Osteocyte (in vitro differentiated cells): ENCODE results near the gene SBF2. TPM values are rescaled to one million over a fixed set of nuclear protein-coding genes. Genes with fewer than 3 reads are reported as not detected.

Source experiments
- DNase-seq: peaks from one replicate; pipeline ENCODE4 v3.0.0; 2021; ENCODE audit warnings: mixed read lengths; ENCODE audit not compliant: unreplicated experiment; ENCODE audit errors: extremely low spot score
- H3K27ac Mint-ChIP-seq: one replicate; pipeline ENCODE4 v1.8.0; 2021; ENCODE audit warnings: mild to moderate bottlenecking, mixed read lengths; ENCODE audit not compliant: unreplicated experiment
- H3K27me3 Mint-ChIP-seq: one replicate; pipeline ENCODE4 v1.8.0; 2021; ENCODE audit warnings: mixed read lengths; ENCODE audit not compliant: unreplicated experiment
- H3K36me3 Mint-ChIP-seq: one replicate; pipeline ENCODE4 v1.8.0; 2021; ENCODE audit warnings: mixed read lengths; ENCODE audit not compliant: unreplicated experiment
- H3K4me1 Mint-ChIP-seq: one replicate; pipeline ENCODE4 v1.8.0; 2021; ENCODE audit warnings: mixed read lengths; ENCODE audit not compliant: unreplicated experiment
- H3K4me3 Mint-ChIP-seq: one replicate; pipeline ENCODE4 v1.8.0; 2021; ENCODE audit warnings: mild to moderate bottlenecking, moderate library complexity, mixed read lengths; ENCODE audit not compliant: unreplicated experiment
- H3K9me3 Mint-ChIP-seq: one replicate; pipeline ENCODE4 v1.8.0; 2021; ENCODE audit warnings: mixed read lengths; ENCODE audit not compliant: unreplicated experiment
- total RNA-seq: library from RNA; stranded (reverse); gene quantifications from 2 replicates; pipeline ENCODE4 v1.2.1, GENCODE V29; 2021
- TF ChIP-seq, protein P1 (sequence below): fragments of 200-600 bp; sonication (generic); IDR thresholded peaks from 2 replicates; pipeline ENCODE4 v1.5.0; 2021; ENCODE audit warnings: antibody characterized with exemption, mild to moderate bottlenecking, moderate library complexity

SBF2 gene
- total RNA-seq, 1 donor from 2014 or later = 65.2 TPM

GRCh38 chr11:10049756-10050155 lies 244.3 kb downstream of the SBF2 start:
- Mint-ChIP-seq H3K4me3 (no peak overlapping the region), H3K27ac (no peak overlapping the region), H3K9me3 (peaks cover 6% of the 10 kb centered on the region), H3K4me1 (peaks cover 34% of the 10 kb centered on the region), H3K36me3 (peaks cover 6% of the 10 kb centered on the region), H3K27me3 (no peaks in the 10 kb centered on the region)
- DNase-seq = no peak
- TF ChIP-seq, protein P1, sequence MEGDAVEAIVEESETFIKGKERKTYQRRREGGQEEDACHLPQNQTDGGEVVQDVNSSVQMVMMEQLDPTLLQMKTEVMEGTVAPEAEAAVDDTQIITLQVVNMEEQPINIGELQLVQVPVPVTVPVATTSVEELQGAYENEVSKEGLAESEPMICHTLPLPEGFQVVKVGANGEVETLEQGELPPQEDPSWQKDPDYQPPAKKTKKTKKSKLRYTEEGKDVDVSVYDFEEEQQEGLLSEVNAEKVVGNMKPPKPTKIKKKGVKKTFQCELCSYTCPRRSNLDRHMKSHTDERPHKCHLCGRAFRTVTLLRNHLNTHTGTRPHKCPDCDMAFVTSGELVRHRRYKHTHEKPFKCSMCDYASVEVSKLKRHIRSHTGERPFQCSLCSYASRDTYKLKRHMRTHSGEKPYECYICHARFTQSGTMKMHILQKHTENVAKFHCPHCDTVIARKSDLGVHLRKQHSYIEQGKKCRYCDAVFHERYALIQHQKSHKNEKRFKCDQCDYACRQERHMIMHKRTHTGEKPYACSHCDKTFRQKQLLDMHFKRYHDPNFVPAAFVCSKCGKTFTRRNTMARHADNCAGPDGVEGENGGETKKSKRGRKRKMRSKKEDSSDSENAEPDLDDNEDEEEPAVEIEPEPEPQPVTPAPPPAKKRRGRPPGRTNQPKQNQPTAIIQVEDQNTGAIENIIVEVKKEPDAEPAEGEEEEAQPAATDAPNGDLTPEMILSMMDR = no peak

GRCh38 chr11:10048350-10048749 lies 245.7 kb downstream of the SBF2 start:
- Mint-ChIP-seq H3K4me1 (peaks cover 27% of the 10 kb centered on the region), H3K9me3 (peaks cover 16% of the 10 kb centered on the region), H3K36me3 (peaks cover 13% of the 10 kb centered on the region)

GRCh38 chr11:10044618-10045017 lies 249.4 kb downstream of the SBF2 start:
- Mint-ChIP-seq H3K36me3 (peaks cover 31% of the 10 kb centered on the region), H3K27me3 (no peaks in the 10 kb centered on the region), H3K27ac (no peak overlapping the region), H3K9me3 (peaks cover 16% of the 10 kb centered on the region), H3K4me3 (no peak overlapping the region), H3K4me1 (peaks cover 3% of the 10 kb centered on the region)
- no peak for DNase-seq
- TF ChIP-seq, protein P1 = no peak

More at GRCh38 chr11:10048350-10048749, 245.7 kb downstream of the SBF2 start:
- TF ChIP-seq, protein P1 = no peak
- Mint-ChIP-seq H3K27ac (no peak overlapping the region), H3K27me3 (no peaks in the 10 kb centered on the region), H3K4me3 (no peak overlapping the region)
- no peak for DNase-seq

GRCh38 chr11:10042699-10043098 lies 251.3 kb downstream of the SBF2 start:
- no peak overlapping the region for H3K27ac Mint-ChIP-seq
- H3K4me1 Mint-ChIP-seq = peaks cover 18% of the 10 kb centered on the region
- TF ChIP-seq, protein P1 = no peak
- H3K9me3 Mint-ChIP-seq = peaks cover 16% of the 10 kb centered on the region
- no peak overlapping the region for H3K4me3 Mint-ChIP-seq
- no peak for DNase-seq
- H3K27me3 Mint-ChIP-seq = no peaks in the 10 kb centered on the region
- peaks cover 33% of the 10 kb centered on the region for H3K36me3 Mint-ChIP-seq

DNA sequence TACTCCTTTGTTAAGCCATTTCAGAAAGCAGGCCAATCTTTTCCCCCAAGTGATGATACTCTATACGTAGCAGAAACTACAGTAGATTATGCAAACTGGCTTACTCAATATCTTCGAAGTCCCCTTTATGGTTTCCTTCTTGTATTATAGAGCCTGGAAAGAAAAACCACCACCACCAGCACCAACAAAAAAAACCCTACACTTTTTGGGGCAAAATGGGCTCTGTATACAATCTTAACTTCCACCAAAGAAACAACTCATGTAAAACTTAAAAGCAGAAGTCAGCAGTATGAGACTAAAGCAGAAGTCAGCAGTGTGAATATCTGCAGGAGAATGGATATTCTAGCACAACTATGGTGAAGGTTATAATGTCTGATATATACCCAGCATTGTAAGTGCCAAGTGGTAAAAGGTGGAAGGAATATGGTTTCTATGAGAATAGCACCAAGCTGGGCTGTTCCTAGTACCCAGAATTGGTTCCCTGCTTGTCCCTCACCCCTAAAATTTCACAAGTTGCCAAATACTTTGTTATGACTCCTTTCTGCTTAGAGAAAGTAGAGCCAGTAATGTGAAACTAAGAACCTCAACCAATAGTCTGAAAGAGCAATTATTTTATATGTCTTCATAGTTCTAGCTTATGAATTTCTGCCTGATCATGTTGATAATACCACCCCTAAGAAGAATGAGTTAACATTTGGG lies 252.1 kb downstream of the SBF2 start:
- no peak for DNase-seq
- Mint-ChIP-seq H3K9me3 (peaks cover 13% of the 10 kb centered on the region), H3K36me3 (peaks cover 32% of the 10 kb centered on the region), H3K27me3 (no peaks in the 10 kb centered on the region), H3K4me1 (peaks cover 18% of the 10 kb centered on the region), H3K4me3 (no peak overlapping the region), H3K27ac (no peak overlapping the region)
- TF ChIP-seq, protein P1 = no peak
